Activated naive CD4-positive, alpha-beta T cell treated with anti-CD3 and anti-CD28 coated beads, Interleukin-2, amount 50 U/mL, for 72 hours (primary cell): ENCODE measurements around the gene SCUBE2. TPM values are rescaled to one million over a fixed set of nuclear protein-coding genes. Genes with fewer than 3 reads are reported as not detected.

Source experiments
- ATAC-seq, 2 donors: fragments of 150-1000 bp; cut with Tn5 transposase; 2 replicates each; pipeline ENCODE4 v1.10.0; 2021; ENCODE audit warnings: mild to moderate bottlenecking in 2 of 2, moderate library complexity in 2 of 2
- DNase-seq, 2 donors: peaks; one replicate each; pipeline ENCODE4 v3.0.0; 2021 to 2022; ENCODE audit warnings: low spot score in 2 of 2
- H3K27ac Mint-ChIP-seq, 2 donors: one replicate each; pipeline ENCODE4 v1.8.0; 2022; ENCODE audit warnings: mild to moderate bottlenecking in 2 of 2, mixed read lengths in 2 of 2
- H3K36me3 Mint-ChIP-seq, 2 donors: one replicate each; pipeline ENCODE4 v1.8.0; 2022; ENCODE audit warnings: mixed read lengths in 2 of 2
- H3K9me3 Mint-ChIP-seq, 2 donors: one replicate each; pipeline ENCODE4 v1.8.0; 2022; ENCODE audit warnings: mixed read lengths in 2 of 2
- total RNA-seq, 2 donors: library from RNA; stranded (reverse); gene quantifications; one replicate each; pipeline ENCODE4 v1.2.3, GENCODE V29; 2022

Gene SCUBE2
- total RNA-seq, 2 donors from 2014 or later = 0.61 to 0.70 TPM

DNA sequence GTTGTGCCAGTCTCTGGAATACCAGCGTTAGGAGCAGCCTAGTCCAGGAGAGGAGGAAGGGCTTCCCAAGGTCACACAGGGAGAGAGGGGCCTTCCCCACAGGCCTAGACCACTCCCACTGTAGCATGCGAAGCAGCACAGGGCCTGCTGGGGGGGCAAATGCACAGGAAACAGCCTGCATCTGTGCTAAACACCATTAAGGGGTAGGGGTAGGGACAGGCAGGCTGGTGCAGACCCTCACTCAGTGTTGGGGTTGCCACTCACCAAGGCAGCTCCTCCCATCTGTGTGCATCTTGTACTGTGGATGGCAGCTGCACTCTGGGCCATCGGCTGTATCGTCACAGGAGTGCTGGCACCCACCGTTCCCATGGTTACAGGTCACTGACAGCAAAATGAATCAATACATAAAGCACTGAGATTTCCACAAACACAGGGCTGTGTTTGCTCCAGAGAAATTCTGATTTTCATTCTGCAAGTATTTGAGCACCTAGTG is 24.9 kb downstream of the SCUBE2 start:
- ATAC-seq = no peak
- Mint-ChIP-seq H3K9me3 (no peaks in the 10 kb centered on the region), H3K27ac (no peak overlapping the region), H3K36me3 (no peaks in the 10 kb centered on the region)
- no peak for DNase-seq

- Mint-ChIP-seq H3K36me3 (no peaks in the 10 kb centered on the region), H3K9me3 (no peaks in the 10 kb centered on the region), H3K27ac (no peak overlapping the region)
- no peak for ATAC-seq
- no peak for DNase-seq
These were observed 25.6 kb downstream of the SCUBE2 start for GRCh38 chr11:9065607-9066432.

DNA sequence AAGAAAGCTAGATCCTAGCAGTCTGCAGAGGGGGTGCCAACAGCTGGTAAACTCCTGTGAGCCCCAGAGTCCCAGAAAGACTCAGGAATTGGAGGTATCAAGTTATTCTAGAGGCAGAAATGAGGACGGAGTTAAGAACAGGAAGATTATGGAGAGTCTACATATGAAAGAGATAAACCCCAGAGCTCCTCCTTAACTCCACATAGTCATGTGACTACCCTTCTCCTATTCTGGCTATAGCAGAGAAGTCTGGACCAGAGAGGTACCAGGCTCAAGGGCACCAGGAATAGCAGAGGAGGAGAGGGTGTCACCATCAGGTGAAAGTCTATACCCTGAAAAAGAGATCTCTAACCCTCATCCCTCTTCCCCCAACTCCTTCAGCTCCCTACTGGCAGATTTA is 29.6 kb downstream of the SCUBE2 start:
- DNase-seq = no peak
- ATAC-seq = no peak
- Mint-ChIP-seq H3K36me3 (no peaks in the 10 kb centered on the region), H3K9me3 (no peaks in the 10 kb centered on the region), H3K27ac (no peak overlapping the region)

GRCh38 chr11:9060700-9061111 is 30.7 kb downstream of the SCUBE2 start:
- DNase-seq = peak; percentile 71 to 74
- Mint-ChIP-seq H3K9me3 (no peaks in the 10 kb centered on the region), H3K36me3 (no peaks in the 10 kb centered on the region), H3K27ac (peak overlapping the region in 1 of 2 donors; percentile 73)
- peak; percentile 99 for ATAC-seq

DNA sequence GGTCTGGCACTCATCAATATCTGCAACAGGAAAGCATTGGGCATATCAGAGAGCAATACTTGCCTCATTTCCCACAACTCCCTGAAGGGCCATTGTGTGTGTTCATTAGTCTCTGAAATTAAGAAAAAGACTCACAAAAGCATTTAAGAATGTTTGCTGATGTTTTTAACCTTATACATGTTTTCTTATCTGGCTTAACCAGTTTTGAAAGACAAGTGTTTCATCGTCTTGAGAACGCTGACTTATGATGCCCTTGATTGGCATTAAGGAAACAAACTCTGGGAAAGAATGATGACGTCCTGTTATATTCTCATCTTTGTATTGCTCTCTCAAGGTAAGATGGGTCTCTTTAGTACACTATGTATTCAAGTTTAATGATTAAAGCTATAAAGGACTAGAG is 32.0 kb downstream of the SCUBE2 start:
- H3K27ac Mint-ChIP-seq = no peak overlapping the region
- H3K36me3 Mint-ChIP-seq = no peaks in the 10 kb centered on the region

DNA sequence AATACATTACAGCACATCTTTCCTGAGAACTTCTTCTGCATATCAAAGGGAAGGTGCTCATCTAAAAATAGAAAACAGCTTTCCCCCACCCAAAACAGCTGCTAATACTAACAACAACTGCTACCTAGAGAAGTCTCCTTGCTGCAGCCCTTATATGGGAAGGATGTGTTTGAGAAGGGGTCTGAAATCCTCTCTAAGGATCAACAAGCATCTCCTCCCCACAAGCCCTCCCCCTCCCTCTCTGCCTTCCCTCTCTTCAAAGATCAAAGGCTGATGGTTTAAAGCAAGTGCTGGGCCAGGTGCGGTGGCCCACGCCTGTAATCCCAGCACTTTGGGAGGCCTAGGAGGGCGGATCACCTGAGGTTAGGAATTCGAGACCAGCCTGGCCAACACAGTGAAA is 33.5 kb downstream of the SCUBE2 start:
- Mint-ChIP-seq H3K27ac (no peak overlapping the region), H3K36me3 (no peaks in the 10 kb centered on the region), H3K9me3 (no peaks in the 10 kb centered on the region)
- no peak for ATAC-seq
- DNase-seq = no peak

More for the DNA sequence above, 32.0 kb downstream of the SCUBE2 start:
- H3K9me3 Mint-ChIP-seq = no peaks in the 10 kb centered on the region
- DNase-seq = no peak
- ATAC-seq = no peak

DNA sequence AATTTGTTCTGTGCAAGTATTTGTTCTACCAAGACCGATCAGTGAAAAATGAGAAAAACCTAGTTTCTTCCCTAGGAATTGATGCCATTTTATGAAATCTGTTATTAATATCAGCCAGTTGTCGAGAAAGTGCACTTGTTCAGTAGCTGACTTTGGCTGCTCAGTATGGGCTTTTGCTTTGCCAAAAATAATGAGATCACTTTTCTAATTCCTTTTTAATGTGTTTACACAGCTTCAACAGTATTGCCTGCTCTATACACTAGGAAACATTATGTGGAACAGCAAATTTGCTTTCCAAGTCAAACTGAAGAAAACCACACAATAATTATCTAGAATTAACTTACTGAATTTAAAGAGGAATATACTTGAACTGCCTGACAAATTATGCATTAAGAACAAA is 34.4 kb downstream of the SCUBE2 start:
- H3K27ac Mint-ChIP-seq = no peak overlapping the region
- ATAC-seq (no peak), DNase-seq (no peak)
- H3K9me3 Mint-ChIP-seq = no peaks in the 10 kb centered on the region
- no peaks in the 10 kb centered on the region for H3K36me3 Mint-ChIP-seq

GRCh38 chr11:9056467-9056866 is 34.9 kb downstream of the SCUBE2 start:
- H3K36me3 Mint-ChIP-seq = no peaks in the 10 kb centered on the region
- no peak for ATAC-seq
- H3K9me3 Mint-ChIP-seq = no peaks in the 10 kb centered on the region
- DNase-seq = no peak
- no peak overlapping the region for H3K27ac Mint-ChIP-seq

GRCh38 chr11:9053316-9054035 is 37.9 kb downstream of the SCUBE2 start:
- no peak for ATAC-seq
- DNase-seq = no peak
- no peak overlapping the region for H3K27ac Mint-ChIP-seq
- no peaks in the 10 kb centered on the region for H3K9me3 Mint-ChIP-seq
- no peaks in the 10 kb centered on the region for H3K36me3 Mint-ChIP-seq

DNA sequence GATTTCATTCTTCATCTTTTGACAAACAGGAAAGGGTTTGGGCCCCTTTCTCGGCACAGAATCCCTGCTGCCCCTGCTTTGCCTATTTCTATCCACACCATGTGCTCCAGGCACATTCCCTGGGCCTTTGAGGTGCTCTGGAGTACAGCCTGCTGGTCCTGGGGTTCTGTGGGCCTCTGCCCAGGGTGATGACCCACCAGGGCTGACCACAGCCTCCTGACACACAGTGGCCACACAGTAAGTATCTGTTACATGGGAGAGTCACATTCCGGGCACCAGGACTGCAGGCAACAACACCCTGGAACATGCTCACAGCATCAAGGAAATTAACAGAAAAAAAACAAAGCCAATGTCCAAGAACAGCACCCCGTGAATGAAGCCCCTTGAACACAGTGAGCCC is 39.1 kb downstream of the SCUBE2 start:
- DNase-seq (no peak), ATAC-seq (no peak)
- Mint-ChIP-seq H3K36me3 (no peaks in the 10 kb centered on the region), H3K9me3 (no peaks in the 10 kb centered on the region), H3K27ac (peak overlapping the region in 1 of 2 donors; percentile 37)

GRCh38 chr11:9049959-9050358 is 41.4 kb downstream of the SCUBE2 start:
- no peaks in the 10 kb centered on the region for H3K9me3 Mint-ChIP-seq
- H3K36me3 Mint-ChIP-seq = no peaks in the 10 kb centered on the region
- DNase-seq (no peak), ATAC-seq (no peak)
- H3K27ac Mint-ChIP-seq = no peak overlapping the region

GRCh38 chr11:9047964-9048523 is 43.4 kb downstream of the SCUBE2 start:
- Mint-ChIP-seq H3K36me3 (no peaks in the 10 kb centered on the region), H3K27ac (no peak overlapping the region), H3K9me3 (no peaks in the 10 kb centered on the region)

GRCh38 chr11:9046481-9046880 is 44.9 kb downstream of the SCUBE2 start:
- no peaks in the 10 kb centered on the region for H3K36me3 Mint-ChIP-seq
- no peak overlapping the region for H3K27ac Mint-ChIP-seq
- H3K9me3 Mint-ChIP-seq = no peaks in the 10 kb centered on the region
- DNase-seq = no peak
- ATAC-seq = no peak

More at GRCh38 chr11:9047964-9048523, 43.4 kb downstream of the SCUBE2 start:
- ATAC-seq = no peak
- no peak for DNase-seq

DNA sequence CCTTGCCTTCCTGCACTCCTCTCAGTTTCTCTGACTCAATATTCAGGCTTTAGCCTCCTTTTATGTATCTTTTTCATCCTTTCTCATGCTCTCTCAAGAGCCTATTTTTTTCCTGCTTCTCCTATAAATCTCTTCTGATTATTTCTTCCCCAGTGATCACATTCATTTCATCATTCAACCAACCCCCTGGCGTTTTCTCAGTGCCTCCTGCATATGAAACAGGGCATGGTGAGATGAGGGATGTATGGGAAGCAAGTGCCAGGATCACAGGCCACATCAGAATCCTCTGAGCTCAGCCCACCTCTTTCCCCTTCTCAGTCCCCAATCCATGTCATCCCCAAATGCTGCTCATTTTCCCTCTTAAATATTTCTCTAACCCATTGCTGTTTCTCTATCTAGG is 48.9 kb downstream of the SCUBE2 start:
- no peak for ATAC-seq
- Mint-ChIP-seq H3K36me3 (no peaks in the 10 kb centered on the region), H3K9me3 (no peaks in the 10 kb centered on the region), H3K27ac (no peak overlapping the region)
- DNase-seq = no peak

- H3K9me3 Mint-ChIP-seq = no peaks in the 10 kb centered on the region
- DNase-seq (no peak), ATAC-seq (no peak)
- H3K36me3 Mint-ChIP-seq = no peaks in the 10 kb centered on the region
- no peak overlapping the region for H3K27ac Mint-ChIP-seq
These were observed 49.7 kb downstream of the SCUBE2 start for GRCh38 chr11:9041747-9042146.

DNA sequence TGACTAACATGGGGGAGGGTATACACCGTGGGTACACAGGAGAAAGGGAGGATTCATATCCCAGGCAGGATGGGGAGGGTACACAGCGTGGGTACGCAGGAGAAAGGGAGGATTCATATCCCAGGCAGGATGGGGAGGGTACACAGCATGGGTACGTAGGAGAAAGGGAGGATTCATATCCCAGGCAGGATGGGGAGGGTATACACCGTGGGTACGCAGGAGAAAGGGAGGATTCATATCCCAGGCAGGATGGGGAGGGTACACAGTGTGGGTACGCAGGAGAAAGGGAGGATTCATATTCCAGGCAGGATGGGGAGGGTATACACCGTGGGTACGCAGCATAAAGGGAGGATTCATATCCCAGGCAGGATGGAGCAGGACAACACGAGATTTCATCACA is 51.0 kb downstream of the SCUBE2 start:
- Mint-ChIP-seq H3K9me3 (no peaks in the 10 kb centered on the region), H3K36me3 (no peaks in the 10 kb centered on the region), H3K27ac (no peak overlapping the region)
- DNase-seq (no peak), ATAC-seq (no peak)

- Mint-ChIP-seq H3K9me3 (no peaks in the 10 kb centered on the region), H3K36me3 (no peaks in the 10 kb centered on the region), H3K27ac (no peak overlapping the region)
- ATAC-seq (no peak), DNase-seq (no peak)
These were observed 51.5 kb downstream of the SCUBE2 start for GRCh38 chr11:9039863-9040262.
